ENCODE data around the gene LYVE1.

DNA sequence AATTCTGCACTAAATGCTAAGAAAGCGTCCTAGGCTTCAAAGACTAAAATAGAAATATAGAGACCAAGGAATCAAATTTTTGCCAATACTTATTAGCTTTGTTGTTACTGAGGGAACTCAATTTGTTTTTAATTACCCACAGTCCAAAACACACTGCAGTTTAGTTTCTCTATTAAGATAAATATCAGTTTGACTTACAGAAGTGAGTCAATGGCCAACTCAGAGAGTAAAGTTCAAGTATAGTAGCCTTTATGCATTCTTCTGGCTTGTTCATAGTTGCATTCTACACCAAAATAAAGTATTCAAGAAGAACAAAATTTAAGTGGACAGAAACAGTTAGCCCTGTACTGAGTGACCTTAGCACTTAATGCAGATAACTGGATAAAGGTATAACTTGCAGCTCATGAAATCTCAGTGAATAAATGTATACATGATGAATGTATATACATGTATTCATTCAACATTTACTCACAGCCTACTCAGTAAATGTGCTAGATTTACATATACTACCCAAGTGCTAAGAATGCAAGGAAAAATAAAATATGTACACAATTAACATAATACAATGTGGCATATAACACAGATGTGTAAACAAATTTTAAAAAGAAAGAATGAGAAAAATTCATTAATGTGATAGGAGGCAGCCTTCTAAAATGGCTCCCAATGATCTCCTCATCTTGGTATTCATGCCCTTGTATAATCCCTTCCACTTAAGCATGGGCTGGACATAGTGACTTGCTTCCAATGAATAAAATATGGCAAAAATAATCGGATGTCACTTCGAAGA lies 17.8 kb downstream of the LYVE1 start:
- TF ChIP-seq, protein P1, sequence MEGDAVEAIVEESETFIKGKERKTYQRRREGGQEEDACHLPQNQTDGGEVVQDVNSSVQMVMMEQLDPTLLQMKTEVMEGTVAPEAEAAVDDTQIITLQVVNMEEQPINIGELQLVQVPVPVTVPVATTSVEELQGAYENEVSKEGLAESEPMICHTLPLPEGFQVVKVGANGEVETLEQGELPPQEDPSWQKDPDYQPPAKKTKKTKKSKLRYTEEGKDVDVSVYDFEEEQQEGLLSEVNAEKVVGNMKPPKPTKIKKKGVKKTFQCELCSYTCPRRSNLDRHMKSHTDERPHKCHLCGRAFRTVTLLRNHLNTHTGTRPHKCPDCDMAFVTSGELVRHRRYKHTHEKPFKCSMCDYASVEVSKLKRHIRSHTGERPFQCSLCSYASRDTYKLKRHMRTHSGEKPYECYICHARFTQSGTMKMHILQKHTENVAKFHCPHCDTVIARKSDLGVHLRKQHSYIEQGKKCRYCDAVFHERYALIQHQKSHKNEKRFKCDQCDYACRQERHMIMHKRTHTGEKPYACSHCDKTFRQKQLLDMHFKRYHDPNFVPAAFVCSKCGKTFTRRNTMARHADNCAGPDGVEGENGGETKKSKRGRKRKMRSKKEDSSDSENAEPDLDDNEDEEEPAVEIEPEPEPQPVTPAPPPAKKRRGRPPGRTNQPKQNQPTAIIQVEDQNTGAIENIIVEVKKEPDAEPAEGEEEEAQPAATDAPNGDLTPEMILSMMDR (conservative IDR thresholded peaks at IDR 0.05; ENCODE audit: low read depth, low read length), result no peak
- no peak for TF ChIP-seq EZH2 (IDR thresholded peaks at IDR 0.05; ENCODE audit: borderline replicate concordance, low read depth, low read length, poor library complexity, severe bottlenecking)

Measured in A673 (cell line).